CD4-positive, alpha-beta T cell (primary cell): ENCODE results near the gene XPO6. TPM values are rescaled to one million over a fixed set of nuclear protein-coding genes. Genes with fewer than 3 reads are reported as not detected.
"Not testable (repeated sequence)": the region's sequence is repeated elsewhere in the genome, so short reads cannot be mapped to it uniquely, and the experiment has no call there.

Experiments used
- ATAC-seq: fragments of 200-7000 bp; cut with Tn5 transposase; one replicate; pipeline ENCODE4 v1.10.0; 2022; ENCODE audit warnings: mild to moderate bottlenecking; ENCODE audit not compliant: poor library complexity
- CTCF ChIA-PET: fragments of 350-600 bp; sonication (Branson Sonifier 250); formaldehyde crosslinking; loops from one replicate; lab custom pipeline; 2021; ENCODE audit warnings: antibody characterized with exemption, inconsistent platforms; lab: Charles Lee
- POLR2A ChIA-PET: fragments of 350-600 bp; sonication (Branson Sonifier 250); formaldehyde crosslinking; loops from one replicate; lab custom pipeline; 2021; ENCODE audit warnings: antibody characterized with exemption, inconsistent platforms; lab: Charles Lee
- DNase-seq, 14 experiments: peaks; one replicate each; pipeline ENCODE4 v3.0.0-alpha.2; 2013 to 2020; ENCODE audit warnings: mixed read lengths in 2 of 14
- H3K27ac ChIP-seq, 2 donors: one replicate each; pipeline versions ENCODE4 v1.5.1 to v1.7.0; 2013; ENCODE audit warnings: low read length in 2 of 2, low read depth in 1 of 2, mild to moderate bottlenecking in 1 of 2
- H3K27me3 ChIP-seq, 2 experiments: 1 replicate in 1 of 2; 2 replicates in 1 of 2; pipeline versions ENCODE4 v1.6.1 to v1.7.0; 2013; ENCODE audit warnings: low read length in 2 of 2, control low read depth in 1 of 2, mild to moderate bottlenecking in 1 of 2, moderate library complexity in 1 of 2; ENCODE audit not compliant: insufficient read depth in 2 of 2, control insufficient read depth in 1 of 2
- H3K36me3 ChIP-seq: one replicate; pipeline ENCODE4 v1.6.1; 2013; ENCODE audit warnings: low read length, control low read depth; ENCODE audit not compliant: insufficient read depth
- H3K4me1 ChIP-seq: one replicate; pipeline ENCODE4 v1.6.1; 2013; ENCODE audit warnings: low read length, control low read depth; ENCODE audit not compliant: insufficient read depth
- H3K4me3 ChIP-seq: one replicate; pipeline ENCODE4 v1.5.1; 2013; ENCODE audit warnings: mild to moderate bottlenecking, low read length, moderate library complexity
- H3K9me3 ChIP-seq, 2 experiments: 1 replicate in 1 of 2; 2 replicates in 1 of 2; pipeline versions ENCODE4 v1.6.1 to v1.7.0; 2013; ENCODE audit warnings: low read length in 2 of 2, mild to moderate bottlenecking in 2 of 2, control low read depth in 1 of 2, moderate library complexity in 1 of 2; ENCODE audit not compliant: control insufficient read depth in 1 of 2, insufficient read depth in 1 of 2
- H3K27ac Mint-ChIP-seq: one replicate; pipeline ENCODE4 v1.8.0; 2020; ENCODE audit warnings: mixed read lengths
- H3K27me3 Mint-ChIP-seq: one replicate; pipeline ENCODE4 v1.8.0; 2021; ENCODE audit warnings: mixed read lengths
- H3K36me3 Mint-ChIP-seq: one replicate; pipeline ENCODE4 v1.8.0; 2021; ENCODE audit warnings: low read depth, mixed read lengths
- H3K4me1 Mint-ChIP-seq: one replicate; pipeline ENCODE4 v1.8.0; 2021; ENCODE audit warnings: low read depth, mixed read lengths
- H3K4me3 Mint-ChIP-seq: one replicate; pipeline ENCODE4 v1.8.0; 2020; ENCODE audit warnings: mild to moderate bottlenecking, mixed read lengths
- H3K9me3 Mint-ChIP-seq: one replicate; pipeline ENCODE4 v1.8.0; 2020; ENCODE audit warnings: mixed read lengths
- intact Hi-C, 2 experiments: fragments of 100-400 bp; cut with DNase I in 1 of 2; cut with micrococcal nuclease in 1 of 2; formaldehyde crosslinking; loops; one replicate each; pipeline versions ENCODE4 v1.15.1 to v1.9.0; 2023 to 2025; cut with DNase I, micrococcal nuclease
- total RNA-seq, 174 experiments: library from RNA in 2 of 174; stranded (reverse) in 2 of 174; gene quantifications; one replicate each; pipeline ENCODE4 v1.2.3 and lab custom pipeline; 2021 to 2026
- TF ChIP-seq, protein P1 (sequence below): fragments of 200-600 bp; IDR thresholded peaks from one replicate; pipeline ENCODE4 v1.8.0; 2022; ENCODE audit warnings: antibody characterized with exemption, mild to moderate bottlenecking

XPO6 gene
- total RNA-seq, 2 experiments from 2014 or later, result 378 to 390 TPM

DNA sequence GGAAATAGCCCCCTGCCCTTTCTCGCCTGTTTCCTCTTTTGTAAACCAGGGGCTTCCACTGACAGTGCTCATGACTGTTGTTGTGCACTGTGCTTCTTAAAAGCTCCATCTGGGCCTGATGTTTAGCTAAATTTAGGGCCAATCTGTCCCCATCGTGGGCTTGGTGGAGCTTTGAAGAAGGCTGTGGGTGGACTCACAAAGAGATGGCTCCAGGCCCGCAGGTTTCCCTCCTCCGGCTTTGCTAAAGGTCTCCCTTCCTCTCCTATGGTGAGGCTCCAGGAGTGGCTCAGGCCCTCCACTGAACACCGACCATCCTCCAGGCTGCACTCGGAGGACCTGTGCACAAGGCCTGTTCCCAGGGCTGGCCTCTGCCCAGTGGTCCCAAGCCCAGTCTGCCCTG, 30.2 kb upstream of the XPO6 start:
- Histone ChIP-seq H3K36me3 (no peaks in the 10 kb centered on the region), H3K27me3 (no peaks in the 10 kb centered on the region), H3K9me3 (peaks cover 0 to 3% of the 10 kb centered on the region in 2 experiments), H3K4me3 (no peak overlapping the region), H3K27ac (no peak overlapping the region), H3K4me1 (no peaks in the 10 kb centered on the region)
- ChIA-PET POLR2A (no interaction called here), CTCF (no interaction called here)
- Mint-ChIP-seq H3K27ac (no peak overlapping the region), H3K9me3 (no peaks in the 10 kb centered on the region), H3K4me1 (no peaks in the 10 kb centered on the region), H3K36me3 (no peaks in the 10 kb centered on the region), H3K4me3 (no peak overlapping the region), H3K27me3 (no peaks in the 10 kb centered on the region)
- intact Hi-C loops, result no loop called here
- ATAC-seq (no peak), DNase-seq (no peak)
- TF ChIP-seq, protein P1, sequence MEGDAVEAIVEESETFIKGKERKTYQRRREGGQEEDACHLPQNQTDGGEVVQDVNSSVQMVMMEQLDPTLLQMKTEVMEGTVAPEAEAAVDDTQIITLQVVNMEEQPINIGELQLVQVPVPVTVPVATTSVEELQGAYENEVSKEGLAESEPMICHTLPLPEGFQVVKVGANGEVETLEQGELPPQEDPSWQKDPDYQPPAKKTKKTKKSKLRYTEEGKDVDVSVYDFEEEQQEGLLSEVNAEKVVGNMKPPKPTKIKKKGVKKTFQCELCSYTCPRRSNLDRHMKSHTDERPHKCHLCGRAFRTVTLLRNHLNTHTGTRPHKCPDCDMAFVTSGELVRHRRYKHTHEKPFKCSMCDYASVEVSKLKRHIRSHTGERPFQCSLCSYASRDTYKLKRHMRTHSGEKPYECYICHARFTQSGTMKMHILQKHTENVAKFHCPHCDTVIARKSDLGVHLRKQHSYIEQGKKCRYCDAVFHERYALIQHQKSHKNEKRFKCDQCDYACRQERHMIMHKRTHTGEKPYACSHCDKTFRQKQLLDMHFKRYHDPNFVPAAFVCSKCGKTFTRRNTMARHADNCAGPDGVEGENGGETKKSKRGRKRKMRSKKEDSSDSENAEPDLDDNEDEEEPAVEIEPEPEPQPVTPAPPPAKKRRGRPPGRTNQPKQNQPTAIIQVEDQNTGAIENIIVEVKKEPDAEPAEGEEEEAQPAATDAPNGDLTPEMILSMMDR, result no peak

DNA sequence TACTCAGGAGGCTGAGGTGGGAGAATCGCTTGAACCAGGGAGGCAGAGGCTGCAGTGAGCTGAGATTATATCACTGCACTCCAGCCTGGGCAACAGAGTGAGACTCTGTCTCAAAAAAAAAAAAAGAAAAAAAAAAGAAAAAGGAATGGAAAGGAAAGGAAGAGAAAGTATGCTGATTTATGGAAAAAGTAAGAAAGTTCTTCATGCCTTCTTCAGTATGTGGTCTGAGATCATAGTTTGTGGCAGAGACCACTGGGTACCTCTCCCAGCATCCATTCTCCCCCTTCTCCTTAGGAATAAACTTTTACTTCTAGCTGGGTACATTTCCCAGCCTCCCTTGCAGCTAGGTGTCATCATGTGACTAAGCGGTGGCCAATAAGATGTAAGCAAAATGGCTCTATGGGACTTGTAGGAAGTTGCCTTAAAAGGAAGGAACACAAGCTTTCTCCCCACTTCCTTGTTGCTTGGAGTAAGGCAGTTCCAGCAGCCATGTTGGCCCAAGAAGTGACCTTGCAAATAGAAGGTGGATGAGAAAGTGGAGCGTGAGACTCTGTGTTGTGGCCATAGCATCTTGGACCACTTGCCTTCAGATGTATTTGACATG, 26.1 kb upstream of the XPO6 start:
- TF ChIP-seq, protein P1, result no peak
- Histone ChIP-seq H3K9me3 (peaks cover 0 to 3% of the 10 kb centered on the region in 2 experiments), H3K4me1 (no peaks in the 10 kb centered on the region), H3K27me3 (no peaks in the 10 kb centered on the region), H3K27ac (no peak overlapping the region), H3K4me3 (no peak overlapping the region), H3K36me3 (no peaks in the 10 kb centered on the region)
- ChIA-PET POLR2A (interaction anchor here (0.6 kb wide), 1 partner anchor 24 kb away, joined by 3 read pairs; no protein-coding TSS in a partner anchor), CTCF (no interaction called here)
- ATAC-seq (no peak), DNase-seq (no peak)
- Mint-ChIP-seq H3K4me1 (no peaks in the 10 kb centered on the region), H3K9me3 (no peaks in the 10 kb centered on the region), H3K27ac (no peak overlapping the region), H3K27me3 (no peaks in the 10 kb centered on the region), H3K36me3 (no peaks in the 10 kb centered on the region), H3K4me3 (no peak overlapping the region)
- intact Hi-C loops, result no loop called here

- Mint-ChIP-seq H3K36me3 (no peaks in the 10 kb centered on the region), H3K27ac (no peak overlapping the region), H3K9me3 (no peaks in the 10 kb centered on the region), H3K4me3 (no peak overlapping the region), H3K4me1 (no peaks in the 10 kb centered on the region), H3K27me3 (no peaks in the 10 kb centered on the region)
- CTCF ChIA-PET, result no interaction called here
- POLR2A ChIA-PET, result no interaction called here
- Histone ChIP-seq H3K36me3 (no peaks in the 10 kb centered on the region), H3K27ac (no peak overlapping the region), H3K9me3 (no peaks in the 10 kb centered on the region), H3K4me3 (no peak overlapping the region), H3K4me1 (no peaks in the 10 kb centered on the region), H3K27me3 (no peaks in the 10 kb centered on the region)
- DNase-seq, result no peak
- no peak for ATAC-seq
- TF ChIP-seq, protein P1, result no peak
- intact Hi-C loops, result no loop called here
These were observed 20.0 kb upstream of the XPO6 start for GRCh38 chr16:28231763-28232162.

GRCh38 chr16:28223909-28224308, 12.1 kb upstream of the XPO6 start:
- H3K4me1 Mint-ChIP-seq, H3K27ac Mint-ChIP-seq, CTCF ChIA-PET, ATAC-seq, H3K4me1 ChIP-seq, POLR2A ChIA-PET, H3K27ac ChIP-seq, H3K9me3 Mint-ChIP-seq, H3K27me3 ChIP-seq, H3K36me3 Mint-ChIP-seq, DNase-seq, H3K4me3 ChIP-seq, H3K4me3 Mint-ChIP-seq, H3K36me3 ChIP-seq, H3K9me3 ChIP-seq, H3K27me3 Mint-ChIP-seq: not testable (repeated sequence)
- intact Hi-C loops, result loop anchor here in 1 of 2 experiments (5.0 kb wide), 1 partner anchor 267 kb away; no protein-coding TSS in a partner anchor

GRCh38 chr16:28219777-28220176, 8.0 kb upstream of the XPO6 start:
- DNase-seq, H3K9me3 Mint-ChIP-seq, POLR2A ChIA-PET, H3K9me3 ChIP-seq, H3K36me3 ChIP-seq, H3K4me1 Mint-ChIP-seq, H3K27ac Mint-ChIP-seq, H3K27ac ChIP-seq, ATAC-seq, H3K27me3 ChIP-seq, H3K4me1 ChIP-seq, H3K36me3 Mint-ChIP-seq, H3K4me3 ChIP-seq, H3K27me3 Mint-ChIP-seq, H3K4me3 Mint-ChIP-seq: not testable (repeated sequence)
- intact Hi-C loops, result loop anchor here in 1 of 2 experiments (2.0 to 10.0 kb wide), 4 partner anchors 247 to 335 kb away; partner anchors contain the start of genes APOBR, CLN3 and SGF29
- CTCF ChIA-PET, result interaction anchor here (0.7 to 2.0 kb wide), 2 partner anchors 83 to 149 kb away, joined by 3 to 6 read pairs; no protein-coding TSS in a partner anchor
